AG09309 (cell line): ENCODE measurements around the gene PSMB8.
A peak's percentile ranks its signal among the peaks of the same experiment; 100 is the strongest.
"Not testable (repeated sequence)": the region's sequence is repeated elsewhere in the genome, so short reads cannot be mapped to it uniquely, and the experiment has no call there.

Source experiments
- DNase-seq: peaks from one replicate; pipeline ENCODE4 v3.0.0-alpha.2; 2010; ENCODE audit warnings: low read depth
- H3K4me3 ChIP-seq: 2 replicates; pipeline ENCODE4 v1.5.1; 2011; ENCODE audit warnings: mild to moderate bottlenecking, low read depth, low read length, moderate library complexity; ENCODE audit not compliant: control insufficient read depth
- CTCF ChIP-seq: IDR thresholded peaks from 2 replicates; pipeline ENCODE4 v1.5.1; 2011; ENCODE audit warnings: mild to moderate bottlenecking, low read depth, low read length, inconsistent platforms; ENCODE audit not compliant: insufficient read depth, control insufficient read depth; ENCODE audit errors: missing control alignments

Gene PSMB8

GRCh38 chr6:32885698-32886286 lies 41.9 kb upstream of the PSMB8 start:
- DNase-seq: no peak
- peak; percentile 38 for TF ChIP-seq CTCF

GRCh38 chr6:32883789-32884188 lies 39.9 kb upstream of the PSMB8 start:
- DNase-seq: peak; percentile 65
- no peak for TF ChIP-seq CTCF
- H3K4me3 ChIP-seq: no peak overlapping the region

More at GRCh38 chr6:32885698-32886286, 41.9 kb upstream of the PSMB8 start:
- H3K4me3 ChIP-seq: no peak overlapping the region

GRCh38 chr6:32882879-32883250 lies 39.0 kb upstream of the PSMB8 start:
- H3K4me3 ChIP-seq: no peak overlapping the region
- no peak for TF ChIP-seq CTCF
- no peak for DNase-seq

GRCh38 chr6:32880962-32881361 lies 37.1 kb upstream of the PSMB8 start:
- not testable (repeated sequence) for DNase-seq

GRCh38 chr6:32879691-32880090 lies 35.8 kb upstream of the PSMB8 start:
- DNase-seq: no peak

More at GRCh38 chr6:32880962-32881361, 37.1 kb upstream of the PSMB8 start:
- not testable (repeated sequence) for H3K4me3 ChIP-seq

GRCh38 chr6:32876603-32877002 lies 32.8 kb upstream of the PSMB8 start:
- no peak for TF ChIP-seq CTCF
- no peak for DNase-seq
- no peak overlapping the region for H3K4me3 ChIP-seq

More at GRCh38 chr6:32879691-32880090, 35.8 kb upstream of the PSMB8 start:
- TF ChIP-seq CTCF: no peak
- H3K4me3 ChIP-seq: no peak overlapping the region

- H3K4me3 ChIP-seq, DNase-seq: not testable (repeated sequence)
These were observed 30.1 kb upstream of the PSMB8 start for GRCh38 chr6:32873947-32874346.

- DNase-seq: no peak
These were observed 24.5 kb upstream of the PSMB8 start for GRCh38 chr6:32868257-32868788.

More at GRCh38 chr6:32868257-32868788, 24.5 kb upstream of the PSMB8 start:
- peak; percentile 81 for TF ChIP-seq CTCF
- H3K4me3 ChIP-seq: no peak overlapping the region
